H1 (cell line): ENCODE results near the gene NPBWR2. TPM values are rescaled to one million over a fixed set of nuclear protein-coding genes. Genes with fewer than 3 reads are reported as not detected.

Experiments
- CHD1 ChIP-seq: IDR thresholded peaks from 2 replicates; pipeline ENCODE4 v1.6.1; 2012; ENCODE audit warnings: low read depth, low read length, improper control_type of control experiment
- CHD7 ChIP-seq: fragments of 300-600 bp; sonication (generic); IDR thresholded peaks from 2 replicates; pipeline ENCODE4 v1.7.1; 2012; ENCODE audit warnings: low read length, moderate library complexity, mild to moderate bottlenecking, inconsistent platforms; ENCODE audit not compliant: insufficient replicate concordance
- polyA plus RNA-seq, 7 experiments: library from polyadenylated mRNA; depleted of rRNA in 3 of 7; stranded (reverse) in 5 of 7; unstranded in 2 of 7; fragments of >200 nt in 5 of 7; fragments of 200-250 nt in 2 of 7; gene quantifications; 1 replicate in 5 of 7; 2 replicates in 1 of 7; 4 replicates in 1 of 7; pipeline versions ENCODE4 v1.2.1 to v1.2.3, GENCODE V29; 2011 to 2013; ENCODE audit warnings: missing spikeins in 2 of 7, mixed read lengths in 2 of 7
- total RNA-seq: library from RNA; stranded (reverse); fragmentation: NEBNext Ultra II Directional; extraction: Animal tissue kit (Norgen Biotek cat#: 25700); gene quantifications from 2 replicates; pipeline ENCODE4 v1.2.1, GENCODE V29; 2021

Gene NPBWR2
- total and polyA plus RNA-seq, 2 of the 8 experiments (the other 6 are each of a cell fraction or from before 2014, with no cell fraction given) = not detected

GRCh38 chr20:64149141-64149540 lies 41.8 kb upstream of the NPBWR2 start (continued):
- TF ChIP-seq CHD7 (no peak), CHD1 (no peak)
